GM21390 (cell line): ENCODE measurements around the gene NRXN3.
A peak's percentile ranks its signal among the peaks of the same experiment; 100 is the strongest.
"Not testable (repeated sequence)": the region's sequence is repeated elsewhere in the genome, so short reads cannot be mapped to it uniquely, and the experiment has no call there.

ENCODE experiments used
- ATAC-seq: cut with Tn5 transposase; IDR thresholded peaks from one replicate; pipeline ENCODE4 v1.9.1; 2021; ENCODE audit not compliant: unreplicated experiment

The NRXN3 gene

GRCh38 chr14:78399316-78399889 is 229.2 kb downstream of the NRXN3 start:
- no peak for ATAC-seq

GRCh38 chr14:78401866-78402265 is 231.7 kb downstream of the NRXN3 start:
- ATAC-seq = no peak

GRCh38 chr14:78403278-78403815 is 233.2 kb downstream of the NRXN3 start:
- ATAC-seq = peak; percentile 70

DNA sequence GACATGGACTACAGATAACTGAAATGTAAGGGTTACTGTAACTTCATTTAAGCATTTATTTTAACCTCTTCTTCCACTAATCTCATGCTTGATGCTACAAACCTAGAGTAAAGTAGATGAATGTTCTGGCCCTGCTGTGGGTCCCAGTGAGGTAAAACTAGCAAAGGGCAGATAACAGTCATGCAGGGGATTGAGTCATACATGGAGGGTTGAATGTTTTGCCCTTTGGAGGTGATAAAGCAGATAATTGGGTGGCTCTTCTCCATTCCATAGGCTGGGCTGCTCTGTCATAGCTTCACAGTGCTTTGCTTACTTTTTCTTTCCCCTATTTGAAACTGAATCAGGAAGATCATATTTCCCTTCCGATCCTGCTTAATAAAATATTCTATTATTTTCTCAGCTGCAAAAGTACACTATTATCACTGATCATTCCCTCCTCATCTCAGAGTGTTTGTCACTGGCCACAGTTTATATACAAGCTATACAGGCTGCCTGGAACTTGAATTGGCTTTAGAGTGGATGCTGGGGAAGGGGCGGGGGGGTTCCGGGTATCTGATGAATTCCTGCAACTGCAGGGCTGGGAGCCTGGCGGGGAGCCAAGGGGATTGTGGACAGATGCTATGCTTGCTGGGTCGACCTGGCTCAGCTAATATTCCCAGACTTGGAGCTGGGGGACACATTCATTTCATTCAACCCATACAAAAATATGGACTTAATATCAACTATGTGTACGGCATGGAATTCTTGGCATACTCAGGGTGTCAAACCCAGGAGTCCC is 235.1 kb downstream of the NRXN3 start:
- no peak for ATAC-seq

- no peak for ATAC-seq
Measured at GRCh38 chr14:78412475-78412874, 242.3 kb downstream of the NRXN3 start.

DNA sequence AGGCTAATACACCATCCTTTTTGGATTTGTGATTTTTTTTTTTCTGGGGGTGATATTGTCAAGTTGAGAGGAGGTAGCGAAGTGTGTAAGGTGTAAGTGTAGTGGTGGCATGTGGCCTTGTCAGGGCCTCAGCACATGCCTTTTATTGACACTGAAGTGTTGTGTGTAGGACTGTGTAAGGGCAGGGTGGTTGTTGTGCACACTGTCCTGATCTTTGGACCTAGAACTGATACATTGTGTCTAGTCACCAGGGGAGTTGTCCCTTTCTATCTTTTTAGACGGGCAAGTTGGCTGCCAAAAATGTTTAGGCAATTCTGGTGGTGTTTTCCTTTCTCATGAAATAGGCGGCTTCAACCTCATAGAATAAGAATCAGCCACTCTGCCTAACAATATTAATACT is 244.0 kb downstream of the NRXN3 start:
- ATAC-seq = no peak

DNA sequence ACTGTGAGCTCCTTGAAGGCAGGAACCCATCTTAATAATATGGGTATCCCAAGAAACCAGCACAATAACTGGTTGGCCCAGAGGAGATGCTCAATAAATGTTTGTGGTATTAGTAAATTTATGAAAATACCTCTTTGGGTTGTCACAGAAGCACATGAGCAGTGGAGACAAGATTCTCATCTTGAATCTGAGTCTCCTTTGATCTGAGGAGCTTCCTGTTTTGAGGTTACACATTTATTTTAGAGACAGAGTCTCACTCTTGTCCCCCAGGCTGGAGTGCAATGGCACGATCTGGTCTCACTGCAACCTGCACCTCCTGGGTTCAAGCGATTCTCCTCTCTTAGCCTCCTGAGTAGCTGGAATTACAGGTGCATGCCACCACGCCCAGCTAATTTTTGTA is 247.4 kb downstream of the NRXN3 start:
- no peak for ATAC-seq

DNA sequence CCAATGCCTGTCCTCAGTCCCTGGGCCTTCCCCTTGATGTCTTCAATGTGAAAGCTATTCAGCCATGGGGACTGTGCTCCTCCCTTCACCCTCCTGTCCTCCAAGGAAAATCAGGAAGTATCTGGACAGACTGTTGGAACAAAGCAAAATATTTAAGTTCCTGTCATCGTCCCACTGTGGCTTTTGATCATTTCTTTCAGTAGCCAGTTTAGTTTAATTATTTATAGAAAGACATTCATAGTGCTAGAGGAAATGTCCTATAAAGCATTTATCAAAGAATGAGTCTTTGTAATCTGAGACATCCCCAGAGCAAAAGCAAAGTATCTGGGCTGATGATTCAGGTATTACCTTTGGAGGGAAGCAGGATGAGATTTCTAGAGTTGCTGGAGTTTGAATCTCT is 254.1 kb downstream of the NRXN3 start:
- ATAC-seq = no peak

DNA sequence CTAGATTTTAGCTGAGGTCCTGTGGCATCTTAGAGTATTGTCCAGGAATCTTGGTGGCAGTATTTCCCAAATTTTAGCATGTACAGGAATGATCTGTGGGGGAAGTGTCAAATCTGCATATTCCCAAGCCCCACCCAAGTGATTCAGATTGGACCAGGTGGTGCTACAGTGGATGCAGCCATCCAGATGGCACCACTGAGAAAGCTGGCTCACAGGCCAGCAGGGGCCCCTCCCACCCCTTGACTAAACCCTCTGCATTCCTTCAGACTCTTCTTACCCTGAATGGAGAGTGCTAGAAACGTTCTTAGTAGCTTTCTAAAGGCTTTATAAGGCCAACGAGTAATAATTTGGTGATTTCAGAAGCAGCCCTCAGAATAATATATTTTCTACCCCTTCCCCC is 255.2 kb downstream of the NRXN3 start:
- no peak for ATAC-seq

GRCh38 chr14:78425782-78426181 is 255.6 kb downstream of the NRXN3 start:
- ATAC-seq = no peak

GRCh38 chr14:78432046-78432445 is 261.9 kb downstream of the NRXN3 start:
- ATAC-seq = no peak

DNA sequence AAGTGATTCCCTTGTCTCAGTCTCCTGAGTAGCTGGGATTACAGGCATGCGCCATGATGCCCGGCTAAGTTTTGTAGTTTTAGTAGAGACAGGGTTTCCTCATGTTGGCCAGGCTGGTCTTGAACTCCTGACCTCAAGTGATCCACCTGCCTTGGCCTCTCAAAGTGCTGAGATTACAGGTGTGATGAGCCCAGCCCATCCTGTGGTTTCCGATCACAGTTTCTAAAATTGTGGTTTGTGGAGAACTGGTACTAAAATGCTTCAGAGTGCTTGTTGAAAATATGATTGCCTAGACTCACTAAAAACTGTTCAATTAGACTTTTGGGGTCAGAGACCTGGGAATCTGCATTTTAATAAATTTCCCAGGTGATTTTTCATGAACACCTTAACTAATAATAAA is 267.3 kb downstream of the NRXN3 start:
- not testable (repeated sequence) for ATAC-seq

GRCh38 chr14:78440356-78440894 is 270.3 kb downstream of the NRXN3 start:
- ATAC-seq = no peak

GRCh38 chr14:78443834-78444233 is 273.7 kb downstream of the NRXN3 start:
- ATAC-seq = no peak

DNA sequence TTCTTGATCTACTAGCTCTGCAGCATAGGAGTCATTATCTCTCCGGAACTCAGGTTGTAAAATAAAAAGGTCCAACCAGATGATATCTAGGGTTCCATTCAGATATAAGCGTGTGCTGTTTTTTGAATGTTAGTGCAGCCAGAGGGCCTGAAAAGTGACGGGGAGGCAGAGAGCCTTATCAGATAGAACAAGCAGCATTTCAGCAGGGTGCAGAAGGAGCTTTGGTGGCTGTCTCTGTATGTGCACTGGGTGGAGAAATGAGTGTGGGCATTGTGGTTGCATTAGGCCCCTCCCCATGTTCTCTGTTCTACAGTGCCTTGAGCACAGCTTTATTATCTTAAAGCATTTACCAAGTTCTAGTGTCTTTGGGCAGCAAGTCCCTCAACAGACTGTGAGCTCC is 275.1 kb downstream of the NRXN3 start:
- ATAC-seq = no peak

GRCh38 chr14:78446807-78447206 is 276.6 kb downstream of the NRXN3 start:
- ATAC-seq = no peak

DNA sequence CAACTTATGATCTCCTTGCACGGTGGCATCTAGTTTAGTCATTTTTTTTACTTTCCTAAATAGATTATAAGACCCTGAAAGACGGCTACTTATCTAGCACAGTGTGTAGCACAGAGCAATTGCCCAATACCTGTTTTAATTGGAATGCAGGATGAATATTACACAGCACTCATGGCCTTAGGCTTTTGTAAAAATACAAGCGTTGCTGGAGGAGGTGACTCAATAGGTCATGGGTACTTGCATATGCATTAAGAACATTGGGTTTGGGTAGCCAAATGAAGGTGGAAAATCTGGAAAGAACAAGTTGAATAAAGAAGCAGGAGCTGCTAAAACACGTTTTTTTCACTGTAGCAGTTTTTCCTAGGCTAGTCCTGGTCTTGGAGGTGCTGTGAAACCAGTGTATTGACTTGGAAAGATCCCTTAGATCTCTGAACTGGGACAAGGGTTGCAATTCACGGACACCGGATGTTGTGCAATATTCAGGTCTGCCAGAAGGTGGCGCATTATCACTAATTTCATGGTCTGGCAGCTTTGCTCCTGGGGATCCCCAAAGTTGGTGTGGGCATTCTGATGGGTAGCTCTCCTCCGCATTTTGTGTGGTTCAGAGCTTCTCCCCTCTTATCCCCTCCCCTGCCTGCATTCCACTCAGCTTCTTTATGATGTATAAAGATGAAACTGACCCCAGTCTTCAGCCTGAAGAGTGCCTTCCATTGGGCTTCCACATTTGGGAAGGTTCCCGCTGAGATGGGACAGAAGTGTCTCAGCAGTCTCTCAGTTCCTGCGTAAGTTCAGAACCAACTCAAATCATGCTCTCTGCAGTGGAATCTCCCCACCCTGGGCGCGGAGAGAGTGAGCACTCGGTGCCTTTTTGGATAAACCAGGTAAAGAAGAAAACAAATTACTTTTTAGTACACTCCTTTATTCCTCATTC is 278.3 kb downstream of the NRXN3 start:
- ATAC-seq = peak; percentile 64

DNA sequence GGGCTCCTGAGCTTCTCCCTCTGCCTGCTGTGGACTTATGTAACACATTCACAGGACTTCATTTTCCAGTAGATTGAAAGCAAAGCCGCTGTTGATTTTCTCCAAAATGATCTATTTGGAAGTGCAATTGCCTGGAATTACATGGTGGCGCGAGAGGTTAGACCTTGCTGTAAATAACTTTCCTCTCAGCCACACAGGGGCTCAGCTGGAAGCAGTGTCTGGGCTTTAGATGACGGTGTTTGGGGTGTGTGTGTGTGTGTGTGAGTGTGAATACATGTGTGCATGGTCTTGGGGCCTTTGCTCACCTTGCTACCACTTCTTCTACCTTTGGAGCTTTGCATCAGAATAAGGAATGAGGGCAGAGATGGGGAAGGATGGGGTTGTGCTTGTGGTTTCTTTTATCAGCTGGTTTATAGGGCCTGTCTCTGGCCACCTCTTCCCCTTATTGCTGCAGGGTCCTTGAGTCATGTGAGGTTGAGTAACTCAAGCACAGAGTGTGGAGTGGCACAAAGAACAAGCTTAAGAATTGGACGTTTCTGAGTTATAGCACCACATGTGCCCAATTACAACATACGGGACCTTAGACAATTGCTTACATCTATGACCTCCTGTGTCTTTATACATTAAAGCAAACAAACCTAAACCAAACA is 280.6 kb downstream of the NRXN3 start:
- no peak for ATAC-seq

DNA sequence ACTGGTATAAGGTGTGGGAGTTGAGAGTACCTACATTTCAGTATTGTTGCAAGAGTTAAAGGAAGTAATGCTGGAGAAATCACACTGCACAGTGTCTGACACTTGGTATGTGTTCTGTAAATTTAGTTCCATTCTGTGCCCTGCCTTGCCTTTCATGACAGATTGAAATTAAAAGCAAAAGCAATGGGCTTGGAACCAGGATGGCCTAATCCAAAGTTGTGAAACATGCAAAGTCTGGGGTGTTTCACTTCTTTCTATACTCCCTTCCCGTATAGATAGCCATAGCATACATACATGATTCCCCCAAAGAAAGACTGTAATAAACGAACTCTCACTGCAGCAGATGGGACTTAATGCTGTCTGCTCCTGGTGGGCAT is 281.1 kb downstream of the NRXN3 start:
- no peak for ATAC-seq

DNA sequence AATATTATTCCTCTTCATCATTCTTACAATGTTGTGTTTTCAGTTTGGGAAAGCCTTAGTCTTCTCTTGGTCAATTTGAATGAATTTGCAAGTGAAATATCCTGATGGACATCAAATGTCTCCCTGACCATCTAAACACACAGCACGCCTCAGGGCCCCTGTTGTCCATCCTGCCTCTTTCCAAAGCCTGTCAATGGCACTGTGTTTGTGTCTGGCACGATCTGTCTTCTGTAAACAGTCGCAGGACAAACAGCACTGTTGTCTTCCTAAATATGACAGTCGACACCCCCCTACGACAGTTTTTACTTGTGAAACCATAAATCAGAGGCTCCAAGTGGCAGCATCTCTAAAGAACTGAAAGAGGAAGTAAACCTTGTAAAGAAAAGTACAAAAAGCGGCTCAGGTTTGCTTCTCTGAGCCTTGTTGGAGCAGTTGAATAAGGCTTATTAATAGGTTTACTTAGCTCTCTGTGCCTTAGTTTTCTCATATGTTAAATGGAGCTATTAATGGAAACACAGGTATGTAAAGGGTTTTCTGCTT is 285.8 kb downstream of the NRXN3 start:
- peak; percentile 95 for ATAC-seq
